Measurements from ENCODE around the gene ISCA2. TPM values are rescaled to one million over a fixed set of nuclear protein-coding genes. Genes with fewer than 3 reads are reported as not detected.
A peak's percentile ranks its signal among the peaks of the same experiment; 100 is the strongest.

The ISCA2 gene
- total and polyA plus RNA-seq, 2 experiments from 2014 or later: 44.0 to 171 TPM

- no peak overlapping the region for H3K4me3 ChIP-seq
- H3K4me3 Mint-ChIP-seq: no peak overlapping the region
- DNase-seq (ENCODE audit: low spot score) (peak; percentile 70), ATAC-seq (peak; percentile 51; the same call in 2 of the 3 replicates)
- no peak overlapping the region for H3K4me2 ChIP-seq
- H3K36me3 ChIP-seq (ENCODE audit: insufficient read depth): peaks cover 24% of the 10 kb centered on the region; the same call in 1 of the 2 replicates
- H2AFZ ChIP-seq: no peak overlapping the region
- no peaks in the 10 kb centered on the region for H3K9me2 ChIP-seq (ENCODE audit: insufficient read depth)
- no peaks in the 10 kb centered on the region for H3K9me3 Mint-ChIP-seq
- H3K79me2 ChIP-seq (replicated peaks; ENCODE audit: insufficient read depth): no peaks in the 10 kb centered on the region
- TF ChIP-seq ZNF462 (CRISPR knock-in tag; IDR thresholded peaks at IDR 0.05): no peak
- TF ChIP-seq CREB1 (CRISPR knock-in tag; IDR thresholded peaks at IDR 0.05; ENCODE audit: low read depth): no peak
- TF ChIP-seq ZNF331 (CRISPR knock-in tag; IDR thresholded peaks at IDR 0.05; ENCODE audit: low read depth): no peak
- no peak for TF ChIP-seq STAT1 (IDR thresholded peaks at IDR 0.05; ENCODE audit: unreplicated experiment)
- no peak for TF ChIP-seq JUNB (IDR thresholded peaks at IDR 0.05; ENCODE audit: unreplicated experiment)
- TF ChIP-seq ZNF114 (CRISPR knock-in tag; IDR thresholded peaks at IDR 0.05): no peak
- no peak for TF ChIP-seq POLR2AphosphoS5 (IDR thresholded peaks at IDR 0.05; ENCODE audit: low read depth)
- no peak for TF ChIP-seq ETS1 (IDR thresholded peaks at IDR 0.05)
- no peak for TF ChIP-seq EZH2 (IDR thresholded peaks at IDR 0.05; ENCODE audit: low read depth, unreplicated experiment)
- TF ChIP-seq REST (IDR thresholded peaks at IDR 0.05; ENCODE audit: unreplicated experiment): no peak
- TF ChIP-seq CTCF (conservative IDR thresholded peaks at IDR 0.05; ENCODE audit: low read depth in 2 of 2): no peak
- no peak for TF ChIP-seq NANOG (IDR thresholded peaks at IDR 0.05; ENCODE audit: borderline replicate concordance)
- TF ChIP-seq EZH2phosphoT487 (IDR thresholded peaks at IDR 0.05; ENCODE audit: unreplicated experiment): no peak
- H3K27me3 ChIP-seq (ENCODE audit: insufficient read depth): no peaks in the 10 kb centered on the region
- H4K20me1 ChIP-seq (replicated peaks; ENCODE audit: insufficient read depth): 0 out of 2 replicates have a peak, but pooled peaks cover 8% of the 10 kb centered on the region
- H3K4me1 Mint-ChIP-seq: peaks cover 21% of the 10 kb centered on the region
- no peak overlapping the region for H3K27ac Mint-ChIP-seq
- H3K27ac ChIP-seq (ENCODE audit: low read depth): no peak overlapping the region
- peaks cover 15% of the 10 kb centered on the region; the same call in 2 of the 3 replicates for H3K36me3 Mint-ChIP-seq (ENCODE audit: low read depth)
- H3K27me3 Mint-ChIP-seq (ENCODE audit: insufficient read depth, low read depth, poor library complexity): peaks cover 7% of the 10 kb centered on the region
- H3K4me1 ChIP-seq (ENCODE audit: insufficient read depth): no peaks in the 10 kb centered on the region
- H3F3A ChIP-seq (replicated peaks; ENCODE audit: low read depth): peaks cover 7% of the 10 kb centered on the region; the same call in 1 of the 2 replicates
Observed at GRCh38 chr14:74476607-74477006, 17.0 kb upstream of the ISCA2 start.
